H9 (cell line): ENCODE data around the gene LRPAP1. TPM values are rescaled to one million over a fixed set of nuclear protein-coding genes. Genes with fewer than 3 reads are reported as not detected.

Experiments
- DNase-seq: peaks from one replicate; pipeline ENCODE4 v3.0.0-alpha.2; 2017
- H2AFZ ChIP-seq: one replicate; pipeline ENCODE4 v1.6.1; 2013; ENCODE audit warnings: mild to moderate bottlenecking, low read length, control low read depth, moderate library complexity
- H2AK5ac ChIP-seq: 2 replicates; pipeline ENCODE4 v1.6.1; 2013; ENCODE audit warnings: low read length, control low read depth, mixed read lengths; ENCODE audit not compliant: insufficient read length
- H2BK120ac ChIP-seq: one replicate; pipeline ENCODE4 v1.6.1; 2013; ENCODE audit warnings: low read depth, mild to moderate bottlenecking, low read length, control low read depth, inconsistent platforms; ENCODE audit not compliant: poor library complexity, severe bottlenecking
- H2BK12ac ChIP-seq: 2 replicates; pipeline ENCODE4 v1.6.1; 2013; ENCODE audit warnings: low read length, control low read depth, mixed read lengths, low read depth; ENCODE audit not compliant: insufficient read length
- H2BK15ac ChIP-seq: 2 replicates; pipeline ENCODE4 v1.6.1; 2013; ENCODE audit warnings: low read depth, low read length, control low read depth
- H2BK20ac ChIP-seq: one replicate; pipeline ENCODE4 v1.6.1; 2013; ENCODE audit warnings: low read depth, mild to moderate bottlenecking, low read length, control low read depth, inconsistent platforms; ENCODE audit not compliant: poor library complexity, severe bottlenecking
- H2BK5ac ChIP-seq: 2 replicates; pipeline ENCODE4 v1.6.1; 2013; ENCODE audit warnings: low read length, control low read depth, mixed read lengths; ENCODE audit not compliant: insufficient read length
- H3K14ac ChIP-seq: 2 replicates; pipeline ENCODE4 v1.6.1; 2013; ENCODE audit warnings: low read length, control low read depth; ENCODE audit not compliant: insufficient read depth
- H3K18ac ChIP-seq: 2 replicates; pipeline ENCODE4 v1.6.1; 2013; ENCODE audit warnings: low read depth, mild to moderate bottlenecking, mixed read lengths, low read length, control low read depth; ENCODE audit not compliant: insufficient read length
- H3K23ac ChIP-seq: 2 replicates; pipeline ENCODE4 v1.6.1; 2013; ENCODE audit warnings: low read length, control low read depth, mixed read lengths, low read depth; ENCODE audit not compliant: insufficient read length
- H3K23me2 ChIP-seq: 2 replicates; pipeline ENCODE4 v1.6.1; 2013; ENCODE audit warnings: low read depth, mild to moderate bottlenecking, mixed read lengths, low read length, control low read depth; ENCODE audit not compliant: insufficient read length, poor library complexity, severe bottlenecking
- H3K27ac ChIP-seq: 2 replicates; pipeline ENCODE4 v1.5.1; 2013; ENCODE audit warnings: low read length, control low read depth, mixed read lengths, low read depth; ENCODE audit not compliant: insufficient read length
- H3K27me3 ChIP-seq: 2 replicates; pipeline ENCODE4 v1.6.1; 2013; ENCODE audit warnings: low read length, control low read depth, inconsistent platforms; ENCODE audit not compliant: insufficient read depth
- H3K4ac ChIP-seq: 2 replicates; pipeline ENCODE4 v1.6.1; 2013; ENCODE audit warnings: low read depth, mild to moderate bottlenecking, control low read depth, inconsistent platforms, low read length, moderate library complexity
- H3K4me1 ChIP-seq: 2 replicates; pipeline ENCODE4 v1.6.1; 2013; ENCODE audit warnings: low read length, control low read depth, inconsistent platforms; ENCODE audit not compliant: insufficient read depth
- H3K4me2 ChIP-seq: 2 replicates; pipeline ENCODE4 v1.6.1; 2013; ENCODE audit warnings: low read length, control low read depth, mixed read lengths; ENCODE audit not compliant: insufficient read length, insufficient read depth
- H3K56ac ChIP-seq: 2 replicates; pipeline ENCODE4 v1.6.1; 2013; ENCODE audit warnings: low read depth, mild to moderate bottlenecking, mixed read lengths, low read length, control low read depth; ENCODE audit not compliant: insufficient read length
- H3K79me1 ChIP-seq: 2 replicates; pipeline ENCODE4 v1.6.1; 2013; ENCODE audit warnings: low read depth, mild to moderate bottlenecking, moderate library complexity, low read length, control low read depth, inconsistent platforms; ENCODE audit not compliant: insufficient read depth, poor library complexity, severe bottlenecking
- H3K79me2 ChIP-seq: 2 replicates; pipeline ENCODE4 v1.6.1; 2013; ENCODE audit warnings: low read length, control low read depth, inconsistent platforms; ENCODE audit not compliant: insufficient read depth
- H3K9ac ChIP-seq: 2 replicates; pipeline ENCODE4 v1.6.1; 2013; ENCODE audit warnings: low read length, control low read depth, mixed read lengths; ENCODE audit not compliant: insufficient read length; ENCODE audit errors: extremely low read depth
- H3K9me3 ChIP-seq: one replicate; pipeline ENCODE4 v1.6.1; 2013; ENCODE audit warnings: low read depth, low read length, inconsistent platforms; ENCODE audit not compliant: control insufficient read depth
- H3T11ph ChIP-seq: one replicate; pipeline ENCODE4 v1.6.1; 2013; ENCODE audit warnings: mild to moderate bottlenecking, low read length, control low read depth, inconsistent platforms
- H4K20me1 ChIP-seq: one replicate; pipeline ENCODE4 v1.6.1; 2013; ENCODE audit not compliant: control insufficient read depth, insufficient read length, insufficient read depth
- H4K5ac ChIP-seq: 2 replicates; pipeline ENCODE4 v1.6.1; 2013; ENCODE audit warnings: low read depth, mild to moderate bottlenecking, mixed read lengths, low read length, control low read depth; ENCODE audit not compliant: insufficient read length
- H4K8ac ChIP-seq: replicated peaks from 2 replicates; pipeline ENCODE4 v1.6.1; 2013; ENCODE audit warnings: low read length, control low read depth, mixed read lengths, low read depth; ENCODE audit not compliant: insufficient read length
- H4K91ac ChIP-seq: 2 replicates; pipeline ENCODE4 v1.6.1; 2013; ENCODE audit warnings: low read depth, mild to moderate bottlenecking, moderate library complexity, mixed read lengths, low read length, control low read depth; ENCODE audit not compliant: insufficient read length
- H3K27ac Mint-ChIP-seq, 3 experiments: 2 replicates in 2 of 3; 3 replicates in 1 of 3; pipeline ENCODE4 v1.8.0; 2020 to 2021; ENCODE audit warnings: mixed read lengths in 3 of 3, mild to moderate bottlenecking in 1 of 3, moderate library complexity in 1 of 3
- H3K27me3 Mint-ChIP-seq: 2 replicates; pipeline ENCODE4 v1.8.0; 2021; ENCODE audit warnings: low read depth, mild to moderate bottlenecking, moderate library complexity, mixed read lengths
- H3K36me3 Mint-ChIP-seq, 3 experiments: 2 replicates in 2 of 3; 3 replicates in 1 of 3; pipeline ENCODE4 v1.8.0; 2020 to 2021; ENCODE audit warnings: low read depth in 3 of 3, mixed read lengths in 3 of 3; ENCODE audit not compliant: insufficient read depth in 1 of 3
- H3K4me1 Mint-ChIP-seq, 2 experiments: 2 replicates each; pipeline ENCODE4 v1.8.0; 2020; ENCODE audit warnings: mixed read lengths in 2 of 2
- H3K4me3 Mint-ChIP-seq, 2 experiments: 2 replicates in 1 of 2; 3 replicates in 1 of 2; pipeline ENCODE4 v1.8.0; 2020 to 2021; ENCODE audit warnings: mild to moderate bottlenecking in 2 of 2, mixed read lengths in 2 of 2, moderate library complexity in 1 of 2
- H3K9me3 Mint-ChIP-seq, 2 experiments: 2 replicates in 1 of 2; 3 replicates in 1 of 2; pipeline ENCODE4 v1.8.0; 2020; ENCODE audit warnings: mild to moderate bottlenecking in 2 of 2, mixed read lengths in 2 of 2, moderate library complexity in 1 of 2
- WGBS: extraction: QIAGEN DNeasy Blood & Tissue Kit; methylation state at CpG from one replicate; pipeline ENCODE4 v1.1.7; 2013; ENCODE audit warnings: missing lambda C conversion rate, low lambda C conversion rate, mixed read lengths; ENCODE audit not compliant: insufficient read length; ENCODE audit errors: extremely low coverage; 5-methylcytosine and 5-hydroxymethylcytosine counted together
- total RNA-seq: library from RNA; stranded (reverse); gene quantifications from 2 replicates; pipeline ENCODE4 v1.2.1, GENCODE V29; 2021
- TF ChIP-seq, protein P1 (sequence below): fragments of 200-600 bp; sonication (generic); conservative IDR thresholded peaks from 3 replicates; pipeline ENCODE4 v1.8.0; 2021; ENCODE audit warnings: antibody characterized with exemption, mild to moderate bottlenecking

The LRPAP1 gene
- total RNA-seq, 1 experiment from 2014 or later = 85.9 TPM

DNA sequence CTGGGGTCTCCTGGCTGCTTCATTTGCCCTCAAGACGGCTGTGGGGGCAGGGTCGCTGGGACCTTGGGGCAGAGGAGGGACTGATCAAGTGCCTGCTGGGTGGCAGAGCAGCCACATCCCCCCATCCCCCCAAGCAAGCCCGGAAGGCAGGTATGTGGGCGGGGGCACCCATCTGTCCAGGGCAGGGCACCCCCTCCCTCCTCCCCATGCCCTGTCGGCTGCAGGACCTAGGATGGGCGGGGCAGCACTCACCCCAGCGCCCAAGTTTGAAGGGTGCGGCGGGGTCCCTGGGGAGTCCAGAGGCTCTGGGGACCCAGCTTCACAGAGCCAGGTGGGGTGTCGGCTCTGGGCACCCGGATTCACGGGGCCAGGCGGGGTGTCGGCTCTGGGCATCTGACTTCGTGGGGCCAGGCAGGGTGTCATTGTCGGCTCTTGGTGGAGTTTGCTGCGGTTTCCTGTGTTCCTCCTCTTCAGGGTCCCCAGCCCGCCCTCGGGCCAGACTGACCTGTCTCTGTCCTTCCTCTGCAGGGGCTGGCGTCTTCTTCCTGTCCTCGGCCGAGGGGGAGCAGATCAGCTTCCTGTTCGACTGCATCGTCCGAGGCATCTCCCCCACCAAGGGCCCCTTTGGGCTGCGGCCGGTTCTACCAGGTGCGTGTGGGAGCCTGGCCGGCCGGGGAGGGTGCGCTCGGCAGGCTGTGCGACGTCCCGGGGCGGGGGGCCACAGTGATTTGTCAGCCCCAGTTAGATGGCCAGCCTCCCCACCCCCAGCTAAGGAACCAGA lies 47.0 kb downstream of the LRPAP1 start:
- H3K4me1 ChIP-seq = peaks cover 4% of the 10 kb centered on the region; the same call in 1 of the 2 replicates
- peaks cover 18% of the 10 kb centered on the region; the same call in 1 of the 2 replicates for H3K27me3 ChIP-seq
- no peak overlapping the region for H4K8ac ChIP-seq
- Mint-ChIP-seq H3K27ac (no peak overlapping the region), H3K9me3 (no peaks in the 10 kb centered on the region), H3K4me1 (peaks cover 23 to 50% of the 10 kb centered on the region in 2 experiments), H3K36me3 (no peaks in the 10 kb centered on the region), H3K27me3 (peaks cover 91% of the 10 kb centered on the region), H3K4me3 (no peak overlapping the region)
- no peak overlapping the region for H2BK5ac ChIP-seq
- H3K56ac ChIP-seq = no peak overlapping the region
- H3K18ac ChIP-seq = no peak overlapping the region
- no peak overlapping the region for H2AFZ ChIP-seq
- no peak overlapping the region; the same call in 1 of the 2 replicates for H3K14ac ChIP-seq
- no CpG with 5 or more reads among the region's 36 CpGs for WGBS
- DNase-seq = no peak
- H4K91ac ChIP-seq = no peak overlapping the region
- no peak overlapping the region for H3K23ac ChIP-seq
- H2BK12ac ChIP-seq = no peak overlapping the region
- no peak overlapping the region for H3T11ph ChIP-seq
- no peak overlapping the region for H3K9ac ChIP-seq
- H2BK15ac ChIP-seq = no peak overlapping the region
- H3K23me2 ChIP-seq = peaks cover 4% of the 10 kb centered on the region
- H3K79me1 ChIP-seq = no peaks in the 10 kb centered on the region
- no peak overlapping the region for H2AK5ac ChIP-seq
- no peak overlapping the region for H2BK120ac ChIP-seq
- H3K27ac ChIP-seq = no peak overlapping the region
- no peak overlapping the region for H3K4me2 ChIP-seq
- no peaks in the 10 kb centered on the region for H3K9me3 ChIP-seq
- no peak overlapping the region for H2BK20ac ChIP-seq
- no peaks in the 10 kb centered on the region for H3K79me2 ChIP-seq
- TF ChIP-seq, protein P1, sequence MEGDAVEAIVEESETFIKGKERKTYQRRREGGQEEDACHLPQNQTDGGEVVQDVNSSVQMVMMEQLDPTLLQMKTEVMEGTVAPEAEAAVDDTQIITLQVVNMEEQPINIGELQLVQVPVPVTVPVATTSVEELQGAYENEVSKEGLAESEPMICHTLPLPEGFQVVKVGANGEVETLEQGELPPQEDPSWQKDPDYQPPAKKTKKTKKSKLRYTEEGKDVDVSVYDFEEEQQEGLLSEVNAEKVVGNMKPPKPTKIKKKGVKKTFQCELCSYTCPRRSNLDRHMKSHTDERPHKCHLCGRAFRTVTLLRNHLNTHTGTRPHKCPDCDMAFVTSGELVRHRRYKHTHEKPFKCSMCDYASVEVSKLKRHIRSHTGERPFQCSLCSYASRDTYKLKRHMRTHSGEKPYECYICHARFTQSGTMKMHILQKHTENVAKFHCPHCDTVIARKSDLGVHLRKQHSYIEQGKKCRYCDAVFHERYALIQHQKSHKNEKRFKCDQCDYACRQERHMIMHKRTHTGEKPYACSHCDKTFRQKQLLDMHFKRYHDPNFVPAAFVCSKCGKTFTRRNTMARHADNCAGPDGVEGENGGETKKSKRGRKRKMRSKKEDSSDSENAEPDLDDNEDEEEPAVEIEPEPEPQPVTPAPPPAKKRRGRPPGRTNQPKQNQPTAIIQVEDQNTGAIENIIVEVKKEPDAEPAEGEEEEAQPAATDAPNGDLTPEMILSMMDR = no peak
- H3K4ac ChIP-seq = no peak overlapping the region
- H4K5ac ChIP-seq = no peak overlapping the region
- H4K20me1 ChIP-seq = no peaks in the 10 kb centered on the region
